Skeletal muscle satellite cell (primary cell): ENCODE measurements around the gene POGLUT2.

ENCODE experiments used
- H3K27me3 ChIP-seq: 2 replicates; pipeline ENCODE4 v1.7.0; 2013; ENCODE audit warnings: low read length; ENCODE audit not compliant: control insufficient read depth, insufficient read depth
- H3K36me3 ChIP-seq: 2 replicates; pipeline ENCODE4 v1.7.0; 2013; ENCODE audit warnings: mild to moderate bottlenecking, control low read depth, low read length; ENCODE audit not compliant: insufficient read depth
- H3K4me1 ChIP-seq: 2 replicates; pipeline ENCODE4 v1.7.0; 2013; ENCODE audit warnings: low read length; ENCODE audit not compliant: control insufficient read depth, insufficient read depth
- H3K4me2 ChIP-seq: 2 replicates; pipeline ENCODE4 v1.7.0; 2013; ENCODE audit warnings: mild to moderate bottlenecking, low read length
- H3K4me3 ChIP-seq: 2 replicates; pipeline ENCODE4 v1.7.0; 2013; ENCODE audit warnings: low read length
- H3K9ac ChIP-seq: 2 replicates; pipeline ENCODE4 v1.7.0; 2013; ENCODE audit warnings: mild to moderate bottlenecking, low read depth, low read length, moderate library complexity
- H3K9me3 ChIP-seq: replicated peaks from 2 replicates; pipeline ENCODE4 v1.7.0; 2013; ENCODE audit warnings: mild to moderate bottlenecking, control low read depth, low read length

Gene POGLUT2

DNA sequence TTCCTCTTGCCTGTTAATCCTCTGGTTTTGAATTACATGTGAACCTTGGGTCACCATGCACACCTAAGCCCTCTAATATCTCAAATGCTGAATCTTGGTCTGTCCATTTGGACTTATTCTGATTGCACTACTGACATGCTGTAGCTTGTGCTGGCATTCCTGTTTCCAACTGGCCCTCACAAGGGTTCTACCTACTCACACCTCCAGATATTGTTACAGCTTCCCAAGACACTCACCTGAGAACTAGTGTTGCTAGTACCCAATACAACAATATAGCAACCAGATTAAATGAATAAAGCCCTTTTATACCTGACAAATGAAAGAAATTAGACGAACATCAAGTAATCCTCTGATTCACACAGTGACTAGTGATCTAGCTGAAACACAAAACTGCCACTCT lies 41.8 kb downstream of the POGLUT2 start:
- no peak overlapping the region for H3K4me2 ChIP-seq

GRCh38 chr13:102751886-102752285 lies 46.9 kb downstream of the POGLUT2 start:
- no peaks in the 10 kb centered on the region for H3K9me3 ChIP-seq
- no peak overlapping the region for H3K9ac ChIP-seq
- no peaks in the 10 kb centered on the region for H3K4me1 ChIP-seq
- no peaks in the 10 kb centered on the region for H3K36me3 ChIP-seq
- no peak overlapping the region for H3K4me3 ChIP-seq
- no peaks in the 10 kb centered on the region for H3K27me3 ChIP-seq
- H3K4me2 ChIP-seq: no peak overlapping the region

More for the DNA sequence above, 41.8 kb downstream of the POGLUT2 start:
- no peaks in the 10 kb centered on the region for H3K27me3 ChIP-seq
- no peaks in the 10 kb centered on the region for H3K4me1 ChIP-seq
- H3K4me3 ChIP-seq: no peak overlapping the region
- H3K9me3 ChIP-seq: no peaks in the 10 kb centered on the region
- H3K9ac ChIP-seq: no peak overlapping the region
- no peaks in the 10 kb centered on the region for H3K36me3 ChIP-seq

GRCh38 chr13:102742506-102742905 lies 56.3 kb downstream of the POGLUT2 start:
- Histone ChIP-seq H3K36me3 (no peaks in the 10 kb centered on the region), H3K9ac (no peak overlapping the region), H3K9me3 (peaks cover 2% of the 10 kb centered on the region), H3K4me3 (no peak overlapping the region), H3K4me2 (no peak overlapping the region), H3K4me1 (no peaks in the 10 kb centered on the region), H3K27me3 (peaks cover 60% of the 10 kb centered on the region)

DNA sequence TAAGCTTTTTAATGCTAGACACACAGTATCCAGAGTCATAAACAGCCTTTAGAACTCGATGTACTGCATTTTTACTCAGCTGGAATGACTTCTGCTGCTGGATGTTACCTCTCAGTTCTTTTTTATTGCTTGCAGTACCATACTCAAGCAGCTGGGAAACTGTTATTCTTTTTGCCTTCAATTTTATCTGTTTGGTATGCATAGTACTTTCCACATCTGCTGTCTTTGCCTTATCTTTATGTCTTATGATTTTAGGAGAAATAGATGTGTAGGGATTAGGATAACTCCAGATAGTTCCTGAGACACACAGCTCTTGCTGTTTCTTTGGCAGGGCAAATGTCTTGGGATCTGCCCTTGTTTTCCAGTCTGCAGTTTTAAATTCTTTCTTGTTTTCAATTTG lies 56.7 kb downstream of the POGLUT2 start:
- Histone ChIP-seq H3K36me3 (no peaks in the 10 kb centered on the region), H3K4me2 (no peak overlapping the region), H3K4me1 (no peaks in the 10 kb centered on the region), H3K27me3 (peaks cover 64% of the 10 kb centered on the region), H3K9me3 (peaks cover 4% of the 10 kb centered on the region), H3K9ac (no peak overlapping the region), H3K4me3 (no peak overlapping the region)
